Activated T-helper 1 cell treated with anti-CD3 and anti-CD28 coated beads, Interleukin-12 subunit alpha, Interleukin-12 subunit beta, Interleukin-2, Interleukin-4 antibody, amounts not matched to agents 30 ng/mL and 10 ng/mL and 1 ng/mL, durations not matched to agents 14 hours and 24 hours and 36 hours (primary cell): ENCODE results near the gene VAMP3. TPM values are rescaled to one million over a fixed set of nuclear protein-coding genes. Genes with fewer than 3 reads are reported as not detected.
"Not testable (repeated sequence)": the region's sequence is repeated elsewhere in the genome, so short reads cannot be mapped to it uniquely, and the experiment has no call there.

Experiments used
- DNase-seq: peaks from one replicate; pipeline ENCODE4 v3.0.0; 2021; ENCODE audit warnings: low spot score
- H3K27ac Mint-ChIP-seq: one replicate; pipeline ENCODE4 v1.8.0; 2021; ENCODE audit warnings: mild to moderate bottlenecking, mixed read lengths
- H3K27me3 Mint-ChIP-seq: one replicate; pipeline ENCODE4 v1.8.0; 2022; ENCODE audit warnings: mild to moderate bottlenecking, moderate library complexity, mixed read lengths; ENCODE audit not compliant: insufficient read depth
- H3K36me3 Mint-ChIP-seq: one replicate; pipeline ENCODE4 v1.8.0; 2021; ENCODE audit warnings: low read depth, mixed read lengths
- H3K4me1 Mint-ChIP-seq: one replicate; pipeline ENCODE4 v1.8.0; 2021; ENCODE audit warnings: low read depth, mixed read lengths
- H3K4me3 Mint-ChIP-seq: one replicate; pipeline ENCODE4 v1.8.0; 2021; ENCODE audit warnings: mild to moderate bottlenecking, moderate library complexity, mixed read lengths
- H3K9me3 Mint-ChIP-seq: one replicate; pipeline ENCODE4 v1.8.0; 2021; ENCODE audit warnings: mixed read lengths
- intact Hi-C: fragments of 100-400 bp; cut with micrococcal nuclease; formaldehyde crosslinking; loops from one replicate; pipeline ENCODE4 v1.15.1; 2024
- total RNA-seq: library from RNA; stranded (reverse); gene quantifications from 2 replicates; pipeline ENCODE4 v1.2.3, GENCODE V29; 2022

Gene VAMP3
- total RNA-seq, 1 donor from 2014 or later = 26.8 TPM

DNA sequence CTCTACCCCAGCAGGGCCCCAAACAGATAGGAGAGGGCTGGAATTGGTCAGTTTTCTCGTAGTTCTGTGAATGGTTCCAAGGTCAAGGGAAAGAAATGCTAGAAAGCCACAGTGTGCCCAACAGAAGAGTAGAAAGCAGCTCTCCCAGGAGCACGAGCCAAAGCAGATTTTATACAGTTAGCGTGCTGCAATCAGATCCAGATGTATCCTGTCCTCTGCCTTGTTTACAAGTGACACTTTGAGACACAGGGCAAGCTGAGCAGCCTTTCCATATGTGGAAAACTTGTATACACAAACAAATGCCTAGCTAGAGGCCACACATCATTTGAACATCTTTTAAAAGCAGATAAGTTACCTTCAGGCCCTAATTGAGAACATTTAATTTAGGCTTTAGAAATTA, 6.5 kb downstream of the VAMP3 start:
- H3K4me3 Mint-ChIP-seq = no peak overlapping the region
- peaks cover 29% of the 10 kb centered on the region for H3K36me3 Mint-ChIP-seq
- H3K27me3 Mint-ChIP-seq = no peaks in the 10 kb centered on the region
- peaks cover 43% of the 10 kb centered on the region for H3K4me1 Mint-ChIP-seq
- no peak overlapping the region for H3K27ac Mint-ChIP-seq
- H3K9me3 Mint-ChIP-seq = no peaks in the 10 kb centered on the region
- DNase-seq = no peak
- intact Hi-C loops = no loop called here

DNA sequence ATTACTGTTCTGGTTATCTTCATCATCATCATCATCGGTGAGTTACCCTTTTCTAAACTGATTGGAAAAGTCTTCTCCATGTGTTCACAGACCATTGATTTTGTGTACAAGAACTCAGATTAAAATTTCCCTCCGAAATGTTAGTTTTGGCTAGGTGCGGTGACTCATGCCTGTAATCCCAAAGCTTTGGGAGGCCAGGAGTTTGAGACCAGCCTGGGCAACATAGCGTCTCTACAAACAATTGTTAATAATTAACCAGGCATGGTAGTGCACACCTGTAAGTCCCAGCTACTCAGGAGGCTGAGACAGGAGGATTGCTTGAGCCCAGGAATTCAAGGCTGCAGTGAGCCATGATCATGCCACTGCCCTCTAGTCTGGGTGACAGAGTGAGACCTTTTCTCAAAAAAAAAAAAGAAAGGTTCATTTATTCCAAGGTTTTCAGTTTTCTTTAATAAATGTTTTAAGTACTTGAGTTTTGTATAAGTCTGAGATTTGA, 7.1 kb downstream of the VAMP3 start:
- Mint-ChIP-seq H3K4me3 (no peak overlapping the region), H3K36me3 (peaks cover 26% of the 10 kb centered on the region), H3K27me3 (no peaks in the 10 kb centered on the region), H3K4me1 (peaks cover 43% of the 10 kb centered on the region), H3K27ac (no peak overlapping the region), H3K9me3 (no peaks in the 10 kb centered on the region)
- intact Hi-C loops = no loop called here
- DNase-seq = no peak

DNA sequence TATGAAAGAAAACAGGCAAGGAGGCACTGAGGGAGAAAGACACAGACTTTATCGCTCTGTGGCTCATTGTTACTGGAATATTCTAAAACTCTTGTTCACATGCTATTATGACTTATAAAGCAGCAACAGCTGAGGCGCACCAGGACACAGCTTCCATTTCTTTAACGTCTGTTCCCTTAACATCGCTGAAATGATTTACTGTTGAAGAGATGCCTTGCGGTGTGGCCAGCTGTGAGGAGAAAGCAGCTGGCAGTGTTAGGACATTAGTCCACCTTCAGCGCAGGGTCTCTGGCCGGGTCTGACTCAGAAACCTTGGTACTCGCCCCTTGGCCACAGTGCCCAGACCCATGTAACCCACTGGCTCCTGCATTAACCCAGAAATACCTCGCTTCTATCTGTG, 9.9 kb downstream of the VAMP3 start:
- Mint-ChIP-seq H3K27me3 (no peaks in the 10 kb centered on the region), H3K27ac (no peak overlapping the region), H3K36me3 (peaks cover 22% of the 10 kb centered on the region), H3K4me3 (no peak overlapping the region), H3K4me1 (peaks cover 25% of the 10 kb centered on the region), H3K9me3 (no peaks in the 10 kb centered on the region)
- no peak for DNase-seq
- intact Hi-C loops = loop anchor here (5.0 to 10.0 kb wide), 2 partner anchors 996 to 1229 kb away; partner anchors contain the start of genes CAMTA1 and NOL9

DNA sequence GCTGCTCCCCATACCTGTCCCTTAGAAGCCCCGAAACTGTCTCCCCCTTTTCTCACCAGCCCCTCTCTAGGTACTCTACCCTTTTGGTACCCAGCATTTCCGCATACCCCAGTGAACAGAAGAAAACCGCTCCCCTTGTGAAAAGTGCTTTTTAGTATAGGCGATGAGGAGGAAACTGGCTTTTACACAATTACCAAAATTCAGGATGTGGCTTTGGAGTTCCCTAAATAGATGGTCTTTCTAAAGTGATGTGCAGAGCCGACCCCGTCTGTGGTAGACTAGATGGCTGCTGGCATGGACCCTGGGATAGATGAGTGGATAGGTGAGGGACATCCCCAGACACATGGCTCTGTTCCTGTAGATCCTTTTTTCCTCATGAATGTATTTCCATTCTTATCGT, 10.4 kb downstream of the VAMP3 start:
- DNase-seq = no peak
- no peak overlapping the region for H3K4me3 Mint-ChIP-seq
- H3K27ac Mint-ChIP-seq = no peak overlapping the region
- H3K4me1 Mint-ChIP-seq = peaks cover 22% of the 10 kb centered on the region
- intact Hi-C loops = loop anchor here (5.0 to 10.0 kb wide), 2 partner anchors 997 to 1229 kb away; partner anchors contain the start of genes CAMTA1 and NOL9
- H3K27me3 Mint-ChIP-seq = peaks cover 2% of the 10 kb centered on the region
- H3K36me3 Mint-ChIP-seq = peaks cover 19% of the 10 kb centered on the region
- H3K9me3 Mint-ChIP-seq = no peaks in the 10 kb centered on the region

GRCh38 chr1:7781923-7782495, 10.9 kb downstream of the VAMP3 start:
- Mint-ChIP-seq H3K4me3 (peak overlapping the region; percentile 74), H3K27ac (peak overlapping the region; percentile 75), H3K27me3 (peaks cover 2% of the 10 kb centered on the region), H3K9me3 (no peaks in the 10 kb centered on the region), H3K4me1 (peaks cover 21% of the 10 kb centered on the region), H3K36me3 (peaks cover 17% of the 10 kb centered on the region)
- intact Hi-C loops = loop anchor here (5.0 to 10.0 kb wide), 2 partner anchors 997 to 1230 kb away; partner anchors contain the start of genes CAMTA1 and NOL9
- no peak for DNase-seq

DNA sequence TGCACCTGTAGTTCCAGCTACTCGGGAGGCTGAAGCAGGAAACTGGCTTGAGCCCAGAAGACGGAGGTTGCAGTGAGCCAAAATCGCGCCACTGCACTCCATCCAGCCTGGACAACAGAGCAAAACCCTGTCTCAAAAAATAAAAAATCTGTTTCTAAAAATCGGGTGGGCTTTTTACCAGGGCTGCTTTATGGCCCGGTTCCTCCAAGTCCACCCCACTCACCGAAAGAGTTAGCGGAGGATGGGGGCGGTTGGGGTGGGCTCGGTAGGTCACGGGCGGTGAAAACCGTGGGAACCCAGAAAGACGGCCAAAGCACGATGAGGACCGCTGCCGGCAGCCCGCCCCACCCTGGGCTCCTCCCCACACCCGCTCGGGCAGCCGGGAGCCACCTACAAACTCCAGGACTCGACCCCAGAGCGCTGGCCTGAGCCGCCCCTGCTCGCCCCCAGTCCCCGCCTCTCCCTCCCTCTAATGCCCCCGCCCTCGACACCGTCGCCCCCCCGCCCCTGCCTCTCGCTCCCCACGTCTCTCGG, 12.1 kb downstream of the VAMP3 start:
- peaks cover 10% of the 10 kb centered on the region for H3K36me3 Mint-ChIP-seq
- intact Hi-C loops = loop anchor here (1.0 to 10.0 kb wide), 3 partner anchors 178 to 1231 kb away; partner anchors contain the start of genes CAMTA1, NOL9 and PARK7
- H3K9me3 Mint-ChIP-seq = no peaks in the 10 kb centered on the region
- H3K4me1 Mint-ChIP-seq = peaks cover 21% of the 10 kb centered on the region
- peak overlapping the region; percentile 74 for H3K4me3 Mint-ChIP-seq
- H3K27me3 Mint-ChIP-seq = peaks cover 7% of the 10 kb centered on the region
- DNase-seq = peak; percentile 10
- H3K27ac Mint-ChIP-seq = no peak overlapping the region

- intact Hi-C loops = loop anchor here (1.0 to 10.0 kb wide), 4 partner anchors 13 to 1232 kb away; partner anchors contain the start of genes CAMTA1, NOL9, PARK7 and VAMP3
- H3K9me3 Mint-ChIP-seq = no peaks in the 10 kb centered on the region
- peak within 1 kb of the TSS; percentile 74 for H3K4me3 Mint-ChIP-seq
- peaks cover 21% of the 10 kb centered on the region for H3K4me1 Mint-ChIP-seq
- H3K36me3 Mint-ChIP-seq = peaks cover 7% of the 10 kb centered on the region
- peaks cover 7% of the 10 kb centered on the region for H3K27me3 Mint-ChIP-seq
- peak; percentile 87 for DNase-seq
- no peak within 1 kb of the TSS for H3K27ac Mint-ChIP-seq
These were observed 12.9 kb downstream of the VAMP3 start, which contains the start of gene PER3 for GRCh38 chr1:7783826-7784491. PER3 (plus strand) TSS chr1:7784291; CDS start chr1:7784878, 587 bp downstream.

- H3K4me1 Mint-ChIP-seq = peaks cover 21% of the 10 kb centered on the region
- DNase-seq = no peak
- no peak overlapping the region for H3K27ac Mint-ChIP-seq
- H3K9me3 Mint-ChIP-seq = peaks cover 4% of the 10 kb centered on the region
- peak overlapping the region; percentile 51 for H3K4me3 Mint-ChIP-seq
- intact Hi-C loops = loop anchor here (1.0 to 10.0 kb wide), 3 partner anchors 13 to 1232 kb away; partner anchors contain the start of genes CAMTA1, NOL9 and VAMP3
- peaks cover 7% of the 10 kb centered on the region for H3K27me3 Mint-ChIP-seq
- H3K36me3 Mint-ChIP-seq = peaks cover 6% of the 10 kb centered on the region
These were observed 13.5 kb downstream of the VAMP3 start for GRCh38 chr1:7784492-7785071.

DNA sequence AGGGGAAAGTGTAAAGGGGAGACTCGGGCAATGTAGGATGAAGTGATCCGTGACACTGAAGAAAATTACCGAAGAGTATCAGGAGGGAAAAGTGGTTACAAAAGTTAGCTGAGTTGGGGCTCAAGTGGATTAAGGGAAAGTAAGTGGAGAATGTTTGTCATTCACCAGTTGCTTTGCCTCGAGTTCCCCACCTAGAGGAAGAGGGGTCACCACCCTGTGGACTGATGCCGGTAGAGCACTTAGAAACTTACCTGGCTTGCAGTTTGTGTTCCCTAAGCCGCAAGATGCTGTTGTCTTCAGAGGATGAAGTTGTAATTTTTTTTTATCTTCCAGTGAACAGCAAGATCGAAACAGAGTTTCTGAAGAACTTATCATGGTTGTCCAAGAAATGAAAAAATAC, 14.0 kb downstream of the VAMP3 start:
- peaks cover 10% of the 10 kb centered on the region for H3K9me3 Mint-ChIP-seq
- no peak for DNase-seq
- peaks cover 6% of the 10 kb centered on the region for H3K36me3 Mint-ChIP-seq
- intact Hi-C loops = loop anchor here (10.0 kb wide), 1 partner anchor 1000 kb away; the partner anchor contains the start of gene CAMTA1
- peaks cover 7% of the 10 kb centered on the region for H3K27me3 Mint-ChIP-seq
- no peak overlapping the region for H3K27ac Mint-ChIP-seq
- H3K4me1 Mint-ChIP-seq = peaks cover 21% of the 10 kb centered on the region
- H3K4me3 Mint-ChIP-seq = peak overlapping the region; percentile 48

GRCh38 chr1:7786795-7787194, 15.7 kb downstream of the VAMP3 start:
- H3K27ac Mint-ChIP-seq = no peak overlapping the region
- peaks cover 24% of the 10 kb centered on the region for H3K9me3 Mint-ChIP-seq

GRCh38 chr1:7789828-7790227, 18.7 kb downstream of the VAMP3 start:
- H3K27me3 Mint-ChIP-seq = peaks cover 10% of the 10 kb centered on the region
- peaks cover 5% of the 10 kb centered on the region for H3K36me3 Mint-ChIP-seq
- H3K27ac Mint-ChIP-seq = no peak overlapping the region
- no peak overlapping the region for H3K4me3 Mint-ChIP-seq
- intact Hi-C loops = loop anchor here (10.0 kb wide), 1 partner anchor 1005 kb away; the partner anchor contains the start of gene CAMTA1
- no peak for DNase-seq
- H3K4me1 Mint-ChIP-seq = no peaks in the 10 kb centered on the region
- H3K9me3 Mint-ChIP-seq = peaks cover 28% of the 10 kb centered on the region

More at GRCh38 chr1:7786795-7787194, 15.7 kb downstream of the VAMP3 start:
- H3K36me3 Mint-ChIP-seq = peaks cover 7% of the 10 kb centered on the region
- intact Hi-C loops = loop anchor here (10.0 kb wide), 1 partner anchor 1002 kb away; the partner anchor contains the start of gene CAMTA1
- peaks cover 7% of the 10 kb centered on the region for H3K27me3 Mint-ChIP-seq
- DNase-seq = no peak
- peaks cover 13% of the 10 kb centered on the region for H3K4me1 Mint-ChIP-seq
- H3K4me3 Mint-ChIP-seq = no peak overlapping the region

GRCh38 chr1:7791027-7791426, 19.9 kb downstream of the VAMP3 start:
- intact Hi-C loops, H3K4me3 Mint-ChIP-seq, H3K27ac Mint-ChIP-seq, DNase-seq, H3K4me1 Mint-ChIP-seq, H3K36me3 Mint-ChIP-seq: not testable (repeated sequence)
- Mint-ChIP-seq H3K9me3 (peaks cover 28% of the 10 kb centered on the region), H3K27me3 (peaks cover 14% of the 10 kb centered on the region)
